Vagina (tissue), 2 donors: ENCODE measurements around the gene THRAP3. TPM values are rescaled to one million over a fixed set of nuclear protein-coding genes. Genes with fewer than 3 reads are reported as not detected.
"Not testable (repeated sequence)": the region's sequence is repeated elsewhere in the genome, so short reads cannot be mapped to it uniquely, and the experiment has no call there.

Experiments
- DNase-seq, 2 donors: peaks; one replicate each; pipeline ENCODE4 v3.0.0-alpha.2; 2017; ENCODE audit errors: extremely low spot score in 2 of 2
- H3K27ac ChIP-seq: fragments of 200-600 bp; sonication (generic); one replicate; pipeline ENCODE4 v1.5.1; 2019
- H3K27me3 ChIP-seq: fragments of 200-600 bp; sonication (generic); one replicate; pipeline ENCODE4 v1.5.1; 2019
- H3K36me3 ChIP-seq, 2 donors: fragments of 200-600 bp; sonication (generic); one replicate each; pipeline ENCODE4 v1.5.1; 2017 to 2019
- H3K4me1 ChIP-seq: fragments of 200-600 bp; sonication (generic); one replicate; pipeline ENCODE4 v1.5.1; 2019
- H3K4me3 ChIP-seq, 2 donors: fragments of 200-600 bp; sonication (generic); 1 replicate in 1 of 2; 2 replicates in 1 of 2; pipeline ENCODE4 v1.5.1; 2016 to 2019
- H3K9me3 ChIP-seq: fragments of 200-600 bp; sonication (generic); one replicate; pipeline ENCODE4 v1.5.1; 2019
- POLR2A ChIP-seq, 2 donors: fragments of 450-650 bp; IDR thresholded peaks; one replicate each; pipeline ENCODE4 v1.6.1; 2017; ENCODE audit warnings: antibody characterized with exemption in 2 of 2, mild to moderate bottlenecking in 2 of 2, moderate library complexity in 2 of 2
- POLR2AphosphoS5 ChIP-seq, 2 donors: sonication (generic); formaldehyde crosslinking; IDR thresholded peaks; one replicate each; pipeline ENCODE4 v1.9.0; 2017; ENCODE audit warnings: antibody characterized with exemption in 2 of 2, mild to moderate bottlenecking in 2 of 2, low read depth in 1 of 2; ENCODE audit not compliant: insufficient read depth in 1 of 2
- intact Hi-C: fragments of 100-400 bp; cut with DNase I; formaldehyde crosslinking; loops from one replicate; pipeline ENCODE4 v1.15.1; 2023
- total RNA-seq: library from RNA; depleted of rRNA; stranded (reverse); fragments of >200 nt; gene quantifications from one replicate; pipeline ENCODE4 v1.2.3, GENCODE V29; 2016
- TF ChIP-seq, protein P1 (sequence below), 3 experiments: fragments of 450-650 bp in 2 of 3; fragments of 200-600 bp in 1 of 3; sonication (generic) in 1 of 3; IDR thresholded peaks; one replicate each; pipeline ENCODE4 v1.5.1; 2017 to 2019; ENCODE audit warnings: antibody characterized with exemption in 3 of 3, mild to moderate bottlenecking in 2 of 3, moderate library complexity in 2 of 3

THRAP3 gene
- total RNA-seq, 1 donor from 2014 or later, result 57.7 TPM

DNA sequence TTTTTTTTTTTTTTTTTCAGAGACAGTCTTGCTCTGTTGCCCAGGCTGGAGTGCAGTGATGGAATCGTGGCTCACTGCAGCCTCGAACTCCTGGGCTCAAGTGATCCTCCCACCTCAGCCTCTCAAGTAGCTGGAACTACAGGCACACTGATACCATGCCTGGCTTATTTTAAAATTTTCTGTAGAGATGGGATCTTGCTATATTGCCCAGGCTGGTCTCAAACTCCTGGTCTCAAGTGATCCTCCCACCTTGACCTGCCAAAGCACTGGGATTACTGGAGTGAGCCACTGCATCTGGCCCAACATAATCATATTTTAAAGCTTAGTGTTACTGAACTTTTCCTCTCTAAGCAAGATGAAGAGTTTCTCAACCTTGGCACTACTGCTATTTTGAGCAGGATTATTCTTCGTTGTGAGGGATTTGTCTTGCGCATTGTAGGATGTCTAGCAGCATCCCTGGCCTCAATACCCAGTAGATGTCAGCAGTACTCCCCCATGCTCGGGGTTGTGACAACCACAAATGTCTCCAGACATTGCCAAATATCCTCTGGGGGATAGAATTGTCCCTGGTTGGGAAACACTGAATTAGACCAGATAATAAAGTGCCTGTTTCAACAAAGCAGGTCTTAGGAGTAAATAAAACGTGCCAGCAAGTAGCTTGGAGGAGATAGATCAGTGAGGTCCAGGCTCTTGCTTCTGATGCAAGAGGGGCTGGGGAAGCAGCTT lies 15.1 kb upstream of the THRAP3 start:
- DNase-seq, result no peak
- intact Hi-C loops, result no loop called here
- TF ChIP-seq, protein P1, sequence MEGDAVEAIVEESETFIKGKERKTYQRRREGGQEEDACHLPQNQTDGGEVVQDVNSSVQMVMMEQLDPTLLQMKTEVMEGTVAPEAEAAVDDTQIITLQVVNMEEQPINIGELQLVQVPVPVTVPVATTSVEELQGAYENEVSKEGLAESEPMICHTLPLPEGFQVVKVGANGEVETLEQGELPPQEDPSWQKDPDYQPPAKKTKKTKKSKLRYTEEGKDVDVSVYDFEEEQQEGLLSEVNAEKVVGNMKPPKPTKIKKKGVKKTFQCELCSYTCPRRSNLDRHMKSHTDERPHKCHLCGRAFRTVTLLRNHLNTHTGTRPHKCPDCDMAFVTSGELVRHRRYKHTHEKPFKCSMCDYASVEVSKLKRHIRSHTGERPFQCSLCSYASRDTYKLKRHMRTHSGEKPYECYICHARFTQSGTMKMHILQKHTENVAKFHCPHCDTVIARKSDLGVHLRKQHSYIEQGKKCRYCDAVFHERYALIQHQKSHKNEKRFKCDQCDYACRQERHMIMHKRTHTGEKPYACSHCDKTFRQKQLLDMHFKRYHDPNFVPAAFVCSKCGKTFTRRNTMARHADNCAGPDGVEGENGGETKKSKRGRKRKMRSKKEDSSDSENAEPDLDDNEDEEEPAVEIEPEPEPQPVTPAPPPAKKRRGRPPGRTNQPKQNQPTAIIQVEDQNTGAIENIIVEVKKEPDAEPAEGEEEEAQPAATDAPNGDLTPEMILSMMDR (IDR thresholded peaks at IDR 0.05), result no peak
- no peak for TF ChIP-seq POLR2A (IDR thresholded peaks at IDR 0.05)
- Histone ChIP-seq H3K4me1 (peaks cover 14% of the 10 kb centered on the region), H3K9me3 (no peaks in the 10 kb centered on the region), H3K4me3 (no peak overlapping the region), H3K36me3 (no peaks in the 10 kb centered on the region), H3K27me3 (no peaks in the 10 kb centered on the region), H3K27ac (no peak overlapping the region)

DNA sequence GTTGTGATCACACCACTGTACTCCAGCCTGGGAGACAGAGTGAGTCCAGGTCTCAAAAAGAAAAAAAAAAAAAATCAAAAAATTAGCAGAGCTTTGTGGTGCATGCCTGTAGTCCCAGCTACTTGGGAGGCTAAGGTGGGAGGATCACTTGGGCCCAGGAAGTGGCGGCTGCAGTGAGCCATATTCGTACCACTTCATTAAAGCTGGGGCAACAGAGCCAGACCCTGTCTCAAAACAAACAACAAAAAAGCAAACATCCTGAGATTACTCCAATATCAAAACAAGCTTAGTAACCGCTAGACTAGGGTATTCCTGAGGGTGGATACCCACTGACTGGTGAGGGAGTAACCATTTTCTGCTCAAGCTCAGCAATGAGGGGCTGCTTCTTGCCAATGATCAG lies 12.9 kb upstream of the THRAP3 start:
- H3K27me3 ChIP-seq, result no peaks in the 10 kb centered on the region
- H3K9me3 ChIP-seq, result no peaks in the 10 kb centered on the region
- H3K27ac ChIP-seq, result no peak overlapping the region
- intact Hi-C loops, result no loop called here
- no peaks in the 10 kb centered on the region for H3K36me3 ChIP-seq
- H3K4me1 ChIP-seq, result peaks cover 9% of the 10 kb centered on the region
- no peak for DNase-seq
- TF ChIP-seq, protein P1 (IDR thresholded peaks at IDR 0.05), result no peak
- TF ChIP-seq POLR2AphosphoS5 (IDR thresholded peaks at IDR 0.05; ENCODE audit: insufficient read depth in 1 of 2, low read depth in 1 of 2), result no peak
- TF ChIP-seq POLR2A (IDR thresholded peaks at IDR 0.05), result no peak
- no peak overlapping the region for H3K4me3 ChIP-seq

DNA sequence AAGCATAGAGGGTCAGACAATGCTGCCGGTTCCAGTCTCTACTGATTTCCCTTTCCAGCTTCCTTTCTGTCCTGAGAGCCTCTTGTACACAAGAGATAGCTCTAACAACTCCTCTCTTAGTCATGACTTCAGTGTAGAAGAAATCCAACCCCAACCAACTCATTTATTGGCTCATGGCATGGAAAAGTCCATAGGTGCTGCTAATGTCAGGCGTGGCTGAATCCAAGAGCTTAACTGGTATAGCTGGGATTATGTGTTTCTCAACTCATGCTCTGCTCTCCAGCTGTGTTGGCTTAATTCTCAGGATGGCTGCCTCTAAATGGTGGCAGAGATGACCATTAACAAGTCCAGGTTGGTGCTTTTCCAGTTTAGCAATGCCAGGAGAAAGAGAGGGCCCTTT lies 12.4 kb upstream of the THRAP3 start:
- H3K27me3 ChIP-seq, result no peaks in the 10 kb centered on the region
- H3K4me3 ChIP-seq, result no peak overlapping the region
- no peak overlapping the region for H3K27ac ChIP-seq
- TF ChIP-seq, protein P1 (IDR thresholded peaks at IDR 0.05), result no peak
- no peak for TF ChIP-seq POLR2AphosphoS5 (IDR thresholded peaks at IDR 0.05; ENCODE audit: insufficient read depth in 1 of 2, low read depth in 1 of 2)
- no peak for TF ChIP-seq POLR2A (IDR thresholded peaks at IDR 0.05)
- peaks cover 9% of the 10 kb centered on the region for H3K4me1 ChIP-seq
- intact Hi-C loops, result no loop called here
- no peak for DNase-seq
- no peaks in the 10 kb centered on the region for H3K9me3 ChIP-seq
- no peaks in the 10 kb centered on the region for H3K36me3 ChIP-seq

DNA sequence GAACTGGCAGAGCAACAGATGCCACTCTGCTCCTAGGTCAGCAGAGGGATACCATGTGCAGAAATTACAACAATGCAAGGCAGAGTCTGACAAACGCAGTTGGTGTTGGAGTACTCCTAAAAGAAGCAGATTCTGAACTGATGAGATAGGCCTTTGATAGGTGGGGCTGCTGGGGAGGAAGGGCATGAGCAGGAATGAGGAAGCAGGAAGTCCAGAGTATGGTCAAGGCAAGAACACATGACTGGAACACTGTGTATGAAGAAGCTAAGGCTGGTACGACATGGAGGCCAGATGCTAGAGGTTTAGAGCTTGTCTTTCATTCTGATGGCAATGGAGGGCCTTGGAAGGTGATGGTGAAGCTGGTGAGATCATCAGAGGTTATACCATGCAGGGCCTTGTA lies 11.5 kb upstream of the THRAP3 start:
- intact Hi-C loops, result no loop called here
- H3K27ac ChIP-seq, result no peak overlapping the region
- TF ChIP-seq POLR2A (IDR thresholded peaks at IDR 0.05), result no peak
- TF ChIP-seq POLR2AphosphoS5 (IDR thresholded peaks at IDR 0.05; ENCODE audit: insufficient read depth in 1 of 2, low read depth in 1 of 2), result no peak
- TF ChIP-seq, protein P1 (IDR thresholded peaks at IDR 0.05), result no peak

DNA sequence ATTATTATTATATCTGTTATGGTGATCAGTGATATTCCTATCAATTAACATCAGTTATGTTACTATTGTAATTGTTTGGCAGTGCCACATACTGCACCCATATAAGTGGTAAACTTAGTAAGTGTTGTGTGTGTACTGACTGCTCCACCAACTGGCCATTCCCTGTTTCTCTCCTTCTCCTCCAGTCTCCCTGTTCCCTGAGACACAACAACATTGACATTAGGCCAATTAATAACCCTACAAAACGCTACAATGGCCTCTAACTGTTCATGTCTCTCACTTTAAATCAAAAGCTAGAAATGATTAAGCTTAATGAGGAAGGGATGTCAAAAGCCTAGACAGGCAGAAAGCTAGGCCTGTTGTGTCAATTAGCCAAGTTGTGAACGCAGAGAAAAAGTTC lies 6.6 kb upstream of the THRAP3 start:
- H3K27me3 ChIP-seq, result no peaks in the 10 kb centered on the region
- DNase-seq, result no peak
- no peaks in the 10 kb centered on the region for H3K9me3 ChIP-seq
- TF ChIP-seq, protein P1 (IDR thresholded peaks at IDR 0.05), result no peak
- no peak for TF ChIP-seq POLR2AphosphoS5 (IDR thresholded peaks at IDR 0.05; ENCODE audit: insufficient read depth in 1 of 2, low read depth in 1 of 2)
- TF ChIP-seq POLR2A (IDR thresholded peaks at IDR 0.05), result no peak
- no peak overlapping the region for H3K27ac ChIP-seq
- peaks cover under 1% of the 10 kb centered on the region for H3K4me1 ChIP-seq
- no peak overlapping the region for H3K4me3 ChIP-seq
- no peaks in the 10 kb centered on the region for H3K36me3 ChIP-seq
- intact Hi-C loops, result no loop called here

More for the DNA sequence above, 11.5 kb upstream of the THRAP3 start:
- Histone ChIP-seq H3K36me3 (no peaks in the 10 kb centered on the region), H3K4me1 (peaks cover 5% of the 10 kb centered on the region), H3K4me3 (no peak overlapping the region), H3K9me3 (no peaks in the 10 kb centered on the region), H3K27me3 (no peaks in the 10 kb centered on the region)
- no peak for DNase-seq

DNA sequence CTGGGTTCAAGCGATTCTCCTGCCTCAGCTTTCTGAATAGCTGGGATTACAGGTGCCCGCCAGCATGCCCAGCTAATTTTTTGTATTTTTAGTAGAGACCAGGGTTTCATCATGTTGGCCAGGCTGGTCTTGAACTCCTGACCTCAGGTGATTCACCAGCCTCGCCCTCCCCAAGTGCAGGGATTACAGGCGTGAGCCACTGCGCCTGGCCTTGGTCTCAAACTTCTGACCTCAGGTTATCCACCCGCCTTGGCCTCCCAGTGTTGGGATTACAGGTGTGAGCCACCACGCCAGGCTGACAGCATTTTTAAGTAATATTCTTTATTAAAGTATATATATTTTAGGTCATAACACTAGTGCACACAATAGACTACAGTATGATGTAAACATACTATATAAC lies 2.3 kb upstream of the THRAP3 start:
- H3K9me3 ChIP-seq, H3K27ac ChIP-seq, H3K27me3 ChIP-seq, H3K36me3 ChIP-seq, DNase-seq, H3K4me3 ChIP-seq: not testable (repeated sequence)
- peaks cover 29% of the 10 kb centered on the region for H3K4me1 ChIP-seq
- intact Hi-C loops, result loop anchor here (10.0 kb wide), 1 partner anchor 67 kb away; the partner anchor contains the start of gene MAP7D1
